ENCODE measurements around the gene FAM72B.
"Not testable (repeated sequence)": the region's sequence is repeated elsewhere in the genome, so short reads cannot be mapped to it uniquely, and the experiment has no call there.

FAM72B gene

GRCh38 chr1:121184290-121185127 is at the start of gene FAM72B, which contains the start of gene SRGAP2C:
Gene FAM72B, minus strand, starts transcription at chr1:121184340. Its CDS starts 851 bp downstream, at chr1:121183489.
Gene SRGAP2C, plus strand, starts transcription at chr1:121184975. Its CDS starts 2,472 bp downstream, at chr1:121187447.
- H3K27me3 ChIP-seq (ENCODE audit: low read length); H4K20me1 ChIP-seq (ENCODE audit: low read depth, low read length); H3F3A ChIP-seq (ENCODE audit: insufficient read depth); H3K36me3 ChIP-seq (ENCODE audit: low read length); H2AFZ ChIP-seq (ENCODE audit: low read depth, low read length, severe bottlenecking); H3K9me2 ChIP-seq (replicated peaks; ENCODE audit: insufficient read depth, low read length); H3K79me2 ChIP-seq (ENCODE audit: insufficient read depth, low read length); H3K9me3 ChIP-seq (ENCODE audit: insufficient read depth, low read length): not testable (repeated sequence)
- Histone ChIP-seq H3K27ac (ENCODE audit: low read depth, low read length) (peak within 1 kb of the TSS; percentile 55; the same call in 1 of the 2 replicates), H3K9ac (ENCODE audit: low read length) (peak within 1 kb of the TSS; percentile 55), H3K4me3 (ENCODE audit: insufficient read depth, low read length, poor library complexity, severe bottlenecking) (peak within 1 kb of the TSS; percentile 52), H3K4me2 (ENCODE audit: low read depth, low read length, poor library complexity, severe bottlenecking) (peak within 1 kb of the TSS; percentile 41)

DNA sequence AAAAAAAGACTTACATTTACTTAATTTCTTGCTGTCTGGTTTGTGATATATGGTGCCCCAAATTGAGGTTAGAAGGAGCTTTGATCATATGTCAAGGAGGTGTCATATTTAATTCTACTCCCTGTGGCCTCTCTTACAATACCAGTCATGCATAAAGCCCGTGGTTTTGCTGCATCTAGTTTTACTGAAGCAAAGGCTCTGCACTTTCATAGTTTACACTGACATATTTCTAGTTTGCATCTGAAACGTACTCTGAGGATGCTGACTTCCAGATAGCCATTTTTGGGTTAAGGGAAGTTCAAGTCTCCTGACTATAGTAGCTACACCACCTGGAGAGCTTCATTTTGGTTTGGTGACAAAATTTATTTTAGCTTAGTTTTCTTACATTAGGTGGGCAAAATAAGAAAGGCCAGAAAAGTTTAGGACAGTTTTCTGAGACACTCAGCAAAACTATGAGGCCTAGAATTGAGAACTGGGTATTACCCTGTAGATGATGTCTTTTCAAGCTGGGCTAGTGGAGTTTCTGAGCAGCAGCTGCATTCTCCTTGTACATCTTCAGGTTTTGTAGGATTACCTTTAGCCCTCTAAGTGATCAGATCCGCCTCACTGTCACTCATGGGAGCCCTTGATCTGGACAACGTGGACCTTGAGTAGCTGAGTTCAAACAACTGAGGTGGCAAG is 48.4 kb upstream of the FAM72B start:
- not testable (repeated sequence) for H3K9ac ChIP-seq (ENCODE audit: low read length); H3K9me2 ChIP-seq (replicated peaks; ENCODE audit: insufficient read depth, low read length); H3K36me3 ChIP-seq (ENCODE audit: low read length); H3K79me2 ChIP-seq (ENCODE audit: insufficient read depth, low read length); H3K4me3 ChIP-seq (ENCODE audit: insufficient read depth, low read length, poor library complexity, severe bottlenecking); H3K9me3 ChIP-seq (ENCODE audit: insufficient read depth, low read length); H3K4me2 ChIP-seq (ENCODE audit: low read depth, low read length, poor library complexity, severe bottlenecking); H2AFZ ChIP-seq (ENCODE audit: low read depth, low read length, severe bottlenecking); H3F3A ChIP-seq (ENCODE audit: insufficient read depth); H4K20me1 ChIP-seq (ENCODE audit: low read depth, low read length); H3K27me3 ChIP-seq (ENCODE audit: low read length)
- H3K27ac ChIP-seq (ENCODE audit: low read depth, low read length) = peak overlapping the region; percentile 63

GRCh38 chr1:121230636-121231035 is 46.5 kb upstream of the FAM72B start:
- not testable (repeated sequence) for H3K79me2 ChIP-seq (ENCODE audit: insufficient read depth, low read length); H3F3A ChIP-seq (ENCODE audit: insufficient read depth); H2AFZ ChIP-seq (ENCODE audit: low read depth, low read length, severe bottlenecking); H3K27me3 ChIP-seq (ENCODE audit: low read length); H4K20me1 ChIP-seq (ENCODE audit: low read depth, low read length); H3K9me3 ChIP-seq (ENCODE audit: insufficient read depth, low read length); H3K27ac ChIP-seq (ENCODE audit: low read depth, low read length); H3K9me2 ChIP-seq (replicated peaks; ENCODE audit: insufficient read depth, low read length); H3K9ac ChIP-seq (ENCODE audit: low read length); H3K36me3 ChIP-seq (ENCODE audit: low read length); H3K4me2 ChIP-seq (ENCODE audit: low read depth, low read length, poor library complexity, severe bottlenecking); H3K4me3 ChIP-seq (ENCODE audit: insufficient read depth, low read length, poor library complexity, severe bottlenecking)

- not testable (repeated sequence) for H4K20me1 ChIP-seq (ENCODE audit: low read depth, low read length); H3K27ac ChIP-seq (ENCODE audit: low read depth, low read length); H3F3A ChIP-seq (ENCODE audit: insufficient read depth)
Measured at GRCh38 chr1:121227544-121228330, 43.6 kb upstream of the FAM72B start.

DNA sequence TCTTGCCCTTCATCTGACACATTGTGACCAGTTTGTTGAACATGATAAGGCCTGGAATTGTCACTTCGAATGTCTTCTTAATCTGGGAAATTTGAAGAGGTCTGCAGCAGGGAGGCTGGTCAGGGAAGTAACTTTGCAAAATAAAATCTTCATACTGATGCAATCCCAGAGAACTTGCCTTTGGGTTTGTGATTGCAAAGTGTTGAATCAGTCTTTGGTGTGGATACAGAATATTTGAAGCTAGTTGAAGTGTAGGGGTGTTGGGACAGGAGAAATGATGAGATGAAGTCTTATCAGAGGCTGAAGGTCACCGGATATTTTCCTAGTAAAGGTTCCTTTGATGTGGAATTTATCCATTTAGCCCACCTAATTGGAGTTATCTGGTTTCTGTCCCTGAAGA is 42.8 kb upstream of the FAM72B start:
- not testable (repeated sequence) for H2AFZ ChIP-seq (ENCODE audit: low read depth, low read length, severe bottlenecking); H3K9me3 ChIP-seq (ENCODE audit: insufficient read depth, low read length); H4K20me1 ChIP-seq (ENCODE audit: low read depth, low read length); H3K27ac ChIP-seq (ENCODE audit: low read depth, low read length); H3K36me3 ChIP-seq (ENCODE audit: low read length); H3K79me2 ChIP-seq (ENCODE audit: insufficient read depth, low read length); H3K27me3 ChIP-seq (ENCODE audit: low read length); H3K4me3 ChIP-seq (ENCODE audit: insufficient read depth, low read length, poor library complexity, severe bottlenecking); H3K4me2 ChIP-seq (ENCODE audit: low read depth, low read length, poor library complexity, severe bottlenecking); H3F3A ChIP-seq (ENCODE audit: insufficient read depth); H3K9ac ChIP-seq (ENCODE audit: low read length); H3K9me2 ChIP-seq (replicated peaks; ENCODE audit: insufficient read depth, low read length)

More at GRCh38 chr1:121227544-121228330, 43.6 kb upstream of the FAM72B start:
- H3K27me3 ChIP-seq (ENCODE audit: low read length); H3K9me2 ChIP-seq (replicated peaks; ENCODE audit: insufficient read depth, low read length); H3K9ac ChIP-seq (ENCODE audit: low read length); H3K36me3 ChIP-seq (ENCODE audit: low read length); H3K79me2 ChIP-seq (ENCODE audit: insufficient read depth, low read length); H3K4me3 ChIP-seq (ENCODE audit: insufficient read depth, low read length, poor library complexity, severe bottlenecking); H3K9me3 ChIP-seq (ENCODE audit: insufficient read depth, low read length); H2AFZ ChIP-seq (ENCODE audit: low read depth, low read length, severe bottlenecking); H3K4me2 ChIP-seq (ENCODE audit: low read depth, low read length, poor library complexity, severe bottlenecking): not testable (repeated sequence)

DNA sequence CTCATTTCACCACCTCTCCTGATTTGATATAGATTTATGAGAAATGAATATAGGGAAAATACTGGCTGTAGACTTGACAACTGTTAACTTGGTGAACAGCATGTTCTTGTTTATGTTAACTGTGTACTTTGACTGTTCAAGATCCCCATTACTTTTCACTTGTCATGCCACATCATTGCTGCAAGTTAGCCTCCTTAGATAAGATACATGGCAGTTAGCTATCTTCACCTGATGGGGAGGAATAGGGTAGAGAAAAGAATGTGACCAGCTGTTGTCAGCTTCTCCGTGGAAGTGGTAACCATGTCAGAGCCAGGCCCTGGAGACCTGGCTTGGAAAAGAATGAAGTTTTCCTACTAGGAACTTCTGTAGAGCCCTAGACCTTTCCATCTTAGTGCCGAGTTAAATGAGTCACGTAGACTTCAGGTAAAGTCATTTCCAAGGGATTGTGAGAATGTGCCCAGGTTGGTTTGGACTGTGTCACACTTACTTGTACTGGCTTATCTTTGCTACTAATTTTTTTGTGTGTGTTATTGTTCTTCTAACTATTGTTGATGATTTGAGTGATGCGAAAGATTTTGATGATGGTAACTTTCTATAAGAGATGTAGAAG is 42.3 kb upstream of the FAM72B start:
- not testable (repeated sequence) for H3K79me2 ChIP-seq (ENCODE audit: insufficient read depth, low read length); H3K27me3 ChIP-seq (ENCODE audit: low read length); H3K9ac ChIP-seq (ENCODE audit: low read length); H3K9me2 ChIP-seq (replicated peaks; ENCODE audit: insufficient read depth, low read length); H3F3A ChIP-seq (ENCODE audit: insufficient read depth); H2AFZ ChIP-seq (ENCODE audit: low read depth, low read length, severe bottlenecking); H3K27ac ChIP-seq (ENCODE audit: low read depth, low read length); H4K20me1 ChIP-seq (ENCODE audit: low read depth, low read length); H3K4me3 ChIP-seq (ENCODE audit: insufficient read depth, low read length, poor library complexity, severe bottlenecking); H3K4me2 ChIP-seq (ENCODE audit: low read depth, low read length, poor library complexity, severe bottlenecking); H3K36me3 ChIP-seq (ENCODE audit: low read length); H3K9me3 ChIP-seq (ENCODE audit: insufficient read depth, low read length)

DNA sequence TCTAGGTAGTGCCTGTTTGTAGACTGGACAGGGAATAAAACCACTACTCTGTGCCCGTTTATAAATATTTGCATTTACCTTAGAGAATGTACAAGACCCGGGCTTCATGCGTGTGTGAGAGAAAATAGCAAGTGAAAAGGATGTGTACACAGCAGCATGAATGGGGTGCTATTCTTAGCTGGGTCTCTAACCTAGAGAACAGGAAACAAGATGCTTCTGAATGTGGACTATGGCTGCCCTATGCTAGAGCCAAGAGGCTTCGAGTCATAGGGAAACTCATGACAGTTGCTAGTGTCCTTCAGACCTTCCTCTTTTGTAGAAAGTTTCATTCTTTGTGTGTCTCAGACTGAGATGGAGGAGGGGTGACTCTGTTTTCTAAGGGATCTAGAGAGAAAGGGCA is 40.6 kb upstream of the FAM72B start:
- not testable (repeated sequence) for H3K4me2 ChIP-seq (ENCODE audit: low read depth, low read length, poor library complexity, severe bottlenecking); H4K20me1 ChIP-seq (ENCODE audit: low read depth, low read length)

More for the DNA sequence above, 40.6 kb upstream of the FAM72B start:
- H2AFZ ChIP-seq (ENCODE audit: low read depth, low read length, severe bottlenecking); H3F3A ChIP-seq (ENCODE audit: insufficient read depth); H3K9ac ChIP-seq (ENCODE audit: low read length); H3K9me2 ChIP-seq (replicated peaks; ENCODE audit: insufficient read depth, low read length); H3K9me3 ChIP-seq (ENCODE audit: insufficient read depth, low read length); H3K4me3 ChIP-seq (ENCODE audit: insufficient read depth, low read length, poor library complexity, severe bottlenecking); H3K27ac ChIP-seq (ENCODE audit: low read depth, low read length); H3K36me3 ChIP-seq (ENCODE audit: low read length); H3K27me3 ChIP-seq (ENCODE audit: low read length); H3K79me2 ChIP-seq (ENCODE audit: insufficient read depth, low read length): not testable (repeated sequence)
